Keratinocyte (primary cell): Measurements from ENCODE around the gene MFSD1. TPM values are rescaled to one million over a fixed set of nuclear protein-coding genes. Genes with fewer than 3 reads are reported as not detected.

ENCODE experiments used
- DNase-seq: peaks from one replicate; pipeline ENCODE4 v3.0.0-alpha.2; 2011; ENCODE audit warnings: low read depth, missing footprints, low spot score
- FAIRE-seq: peaks from 2 replicates; lab custom pipeline; 2011; peaks lifted over from hg19 to GRCh38; lab: Jason Lieb, UNC
- H2AFZ ChIP-seq: 2 replicates; pipeline ENCODE4 v1.6.0; 2012; ENCODE audit warnings: low read length, control low read depth, inconsistent platforms; ENCODE audit not compliant: control insufficient read depth
- H3K27ac ChIP-seq: 2 replicates; pipeline ENCODE4 v1.5.1; 2011; ENCODE audit warnings: low read length; ENCODE audit not compliant: control insufficient read depth, insufficient read depth
- H3K27me3 ChIP-seq: 3 replicates; pipeline ENCODE4 v1.6.0; 2011; ENCODE audit warnings: low read length; ENCODE audit not compliant: control insufficient read depth, insufficient read depth; ENCODE audit errors: extremely low read depth
- H3K36me3 ChIP-seq, 2 experiments: 2 replicates in 1 of 2; 3 replicates in 1 of 2; pipeline ENCODE4 v1.5.1; 2011; ENCODE audit warnings: low read length in 2 of 2, mild to moderate bottlenecking in 1 of 2; ENCODE audit not compliant: control insufficient read depth in 2 of 2, insufficient read depth in 2 of 2; ENCODE audit errors: extremely low read depth in 1 of 2
- H3K4me1 ChIP-seq: 3 replicates; pipeline ENCODE4 v1.5.1; 2011; ENCODE audit warnings: low read length; ENCODE audit not compliant: control insufficient read depth, insufficient read depth; ENCODE audit errors: extremely low read depth
- H3K4me2 ChIP-seq: 3 replicates; pipeline ENCODE4 v1.6.0; 2011; ENCODE audit warnings: low read depth, low read length; ENCODE audit not compliant: control insufficient read depth, insufficient read depth; ENCODE audit errors: extremely low read depth
- H3K4me3 ChIP-seq, 3 experiments: fragments of 200-600 bp in 1 of 3; sonication (generic) in 1 of 3; 2 replicates in 2 of 3; 3 replicates in 1 of 3; pipeline ENCODE4 v1.5.1; 2011 to 2016; ENCODE audit warnings: low read length in 3 of 3, mild to moderate bottlenecking in 3 of 3, control low read depth in 2 of 3, inconsistent platforms in 1 of 3, low read depth in 1 of 3, mixed read lengths in 1 of 3, mixed run types in 1 of 3, moderate library complexity in 1 of 3; ENCODE audit not compliant: control insufficient read depth in 2 of 3, insufficient read depth in 2 of 3; ENCODE audit errors: extremely low read depth in 1 of 3
- H3K79me2 ChIP-seq: 2 replicates; pipeline ENCODE4 v1.6.0; 2012; ENCODE audit warnings: low read length; ENCODE audit not compliant: control insufficient read depth, insufficient read depth
- H3K9ac ChIP-seq: 3 replicates; pipeline ENCODE4 v1.6.0; 2011; ENCODE audit warnings: low read length; ENCODE audit not compliant: control insufficient read depth, insufficient read depth; ENCODE audit errors: extremely low read depth
- H3K9me1 ChIP-seq: 3 replicates; pipeline ENCODE4 v1.6.0; 2011; ENCODE audit warnings: low read length; ENCODE audit not compliant: control insufficient read depth, insufficient read depth; ENCODE audit errors: extremely low read depth
- H3K9me3 ChIP-seq: 2 replicates; pipeline ENCODE4 v1.5.1; 2012; ENCODE audit warnings: low read depth, low read length; ENCODE audit not compliant: control insufficient read depth
- H4K20me1 ChIP-seq: 3 replicates; pipeline ENCODE4 v1.6.0; 2011; ENCODE audit warnings: low read length; ENCODE audit not compliant: control insufficient read depth, insufficient read depth; ENCODE audit errors: extremely low read depth
- EZH2 ChIP-seq: IDR thresholded peaks from one replicate; pipeline ENCODE4 v1.6.1; 2012; ENCODE audit warnings: inconsistent platforms, mild to moderate bottlenecking, low read length, moderate library complexity
- dilution Hi-C: fragments of 300-500 bp; cut with MboI; formaldehyde crosslinking; loops from one replicate; pipeline ENCODE4 v1.7.0; 2020; ENCODE audit warnings: low sequenced_read_pairs; ENCODE audit not compliant: extremely low pct_ligation_motif_present
- polyA plus RNA-seq, 5 experiments: library from polyadenylated mRNA; depleted of rRNA in 3 of 5; stranded (reverse) in 3 of 5; stranded (forward) in 1 of 5; unstranded in 1 of 5; fragments of >200 nt; gene quantifications; 1 replicate in 1 of 5; 2 replicates in 3 of 5; 3 replicates in 1 of 5; pipeline versions ENCODE4 v1.2.1 to v1.2.3, GENCODE V29; 2011 to 2012; ENCODE audit warnings: missing spikeins in 2 of 5, low read depth in 1 of 5, low replicate concordance in 1 of 5
- TF ChIP-seq, protein P1 (sequence below), 3 experiments: IDR thresholded peaks in 1 of 3; conservative IDR thresholded peaks in 1 of 3; optimal IDR thresholded peaks in 1 of 3; 2 replicates in 2 of 3; 3 replicates in 1 of 3; pipeline versions ENCODE3 to v1.5.1; 2011; ENCODE audit warnings: low read length in 3 of 3, mild to moderate bottlenecking in 3 of 3, moderate library complexity in 2 of 3, control low read depth in 1 of 3, inconsistent platforms in 1 of 3; ENCODE audit not compliant: insufficient read depth in 2 of 3; ENCODE audit errors: extremely low read depth in 1 of 3

Gene MFSD1
- polyA plus RNA-seq, 1 donor (not counting 4 experiments of a cell fraction or from before 2014, with no cell fraction given): 49.8 TPM

DNA sequence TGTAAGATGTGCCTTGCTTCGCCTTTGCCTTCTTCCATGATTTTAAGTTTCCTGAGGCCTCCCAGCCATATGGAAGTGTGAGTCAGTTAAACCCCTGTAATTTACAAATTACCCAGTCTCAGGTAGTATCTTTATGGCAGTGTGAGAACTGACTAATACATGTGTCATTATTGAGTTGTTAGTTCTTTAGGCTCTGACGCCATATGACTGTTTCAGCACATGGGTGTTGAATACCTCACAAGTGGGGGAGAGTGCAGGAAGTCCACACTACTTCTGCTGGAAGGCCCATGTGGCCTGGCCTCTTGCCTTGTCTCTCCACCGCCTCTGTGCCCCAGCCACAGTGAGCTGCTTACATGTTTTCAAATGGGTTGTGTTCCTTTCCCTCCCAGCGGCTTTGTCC, 28.5 kb downstream of the MFSD1 start:
- H3K36me3 ChIP-seq: peaks cover 0 to 5% of the 10 kb centered on the region in 2 experiments
- no peak overlapping the region for H3K9ac ChIP-seq
- dilution Hi-C loops: no loop called here
- H3K4me1 ChIP-seq: no peaks in the 10 kb centered on the region
- no peaks in the 10 kb centered on the region for H3K9me3 ChIP-seq
- FAIRE-seq: no peak
- H2AFZ ChIP-seq: no peak overlapping the region
- H3K9me1 ChIP-seq: no peaks in the 10 kb centered on the region
- H3K4me2 ChIP-seq: no peak overlapping the region
- no peak overlapping the region for H3K4me3 ChIP-seq
- H4K20me1 ChIP-seq: no peaks in the 10 kb centered on the region
- DNase-seq: peak; percentile 56
- no peak overlapping the region for H3K27ac ChIP-seq
- TF ChIP-seq, protein P1, sequence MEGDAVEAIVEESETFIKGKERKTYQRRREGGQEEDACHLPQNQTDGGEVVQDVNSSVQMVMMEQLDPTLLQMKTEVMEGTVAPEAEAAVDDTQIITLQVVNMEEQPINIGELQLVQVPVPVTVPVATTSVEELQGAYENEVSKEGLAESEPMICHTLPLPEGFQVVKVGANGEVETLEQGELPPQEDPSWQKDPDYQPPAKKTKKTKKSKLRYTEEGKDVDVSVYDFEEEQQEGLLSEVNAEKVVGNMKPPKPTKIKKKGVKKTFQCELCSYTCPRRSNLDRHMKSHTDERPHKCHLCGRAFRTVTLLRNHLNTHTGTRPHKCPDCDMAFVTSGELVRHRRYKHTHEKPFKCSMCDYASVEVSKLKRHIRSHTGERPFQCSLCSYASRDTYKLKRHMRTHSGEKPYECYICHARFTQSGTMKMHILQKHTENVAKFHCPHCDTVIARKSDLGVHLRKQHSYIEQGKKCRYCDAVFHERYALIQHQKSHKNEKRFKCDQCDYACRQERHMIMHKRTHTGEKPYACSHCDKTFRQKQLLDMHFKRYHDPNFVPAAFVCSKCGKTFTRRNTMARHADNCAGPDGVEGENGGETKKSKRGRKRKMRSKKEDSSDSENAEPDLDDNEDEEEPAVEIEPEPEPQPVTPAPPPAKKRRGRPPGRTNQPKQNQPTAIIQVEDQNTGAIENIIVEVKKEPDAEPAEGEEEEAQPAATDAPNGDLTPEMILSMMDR (optimal IDR thresholded peaks at IDR 0.05 in 1 of 3, IDR thresholded peaks at IDR 0.05 in 1 of 3, conservative IDR thresholded peaks at IDR 0.05 in 1 of 3; ENCODE audit: extremely low read depth in 1 of 3, insufficient read depth in 2 of 3, low read length in 3 of 3): no peak
- no peak for TF ChIP-seq EZH2
- no peaks in the 10 kb centered on the region for H3K27me3 ChIP-seq
- H3K79me2 ChIP-seq: no peaks in the 10 kb centered on the region

DNA sequence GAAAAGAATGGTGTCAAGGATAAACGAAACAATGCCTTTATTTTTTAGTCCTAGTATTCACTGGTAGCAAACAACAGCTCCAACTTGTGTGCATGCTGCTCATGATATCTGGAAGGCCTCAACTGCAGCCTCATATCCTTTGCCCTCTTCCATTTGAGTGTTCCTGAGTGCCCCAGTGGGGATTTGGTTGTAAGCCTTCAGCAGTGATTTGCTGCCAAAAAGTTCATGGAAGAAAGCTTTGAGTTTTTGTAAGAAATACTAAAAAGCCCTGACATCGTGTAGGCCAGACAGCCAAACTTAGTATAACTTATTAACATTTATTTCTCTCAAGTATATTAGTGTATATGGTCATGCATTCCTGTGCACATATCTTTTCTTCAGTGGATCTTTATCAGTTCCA, 30.0 kb downstream of the MFSD1 start:
- FAIRE-seq (no peak), DNase-seq (no peak)
- no peaks in the 10 kb centered on the region for H3K79me2 ChIP-seq
- no peaks in the 10 kb centered on the region for H3K27me3 ChIP-seq
- no peaks in the 10 kb centered on the region for H3K4me1 ChIP-seq
- no peak overlapping the region for H3K4me3 ChIP-seq
- no peak overlapping the region for H2AFZ ChIP-seq
- no peaks in the 10 kb centered on the region for H3K9me1 ChIP-seq
- no peak overlapping the region for H3K9ac ChIP-seq
- no peaks in the 10 kb centered on the region for H3K9me3 ChIP-seq
- TF ChIP-seq EZH2: no peak
- TF ChIP-seq, protein P1 (optimal IDR thresholded peaks at IDR 0.05 in 1 of 3, IDR thresholded peaks at IDR 0.05 in 1 of 3, conservative IDR thresholded peaks at IDR 0.05 in 1 of 3; ENCODE audit: extremely low read depth in 1 of 3, insufficient read depth in 2 of 3, low read length in 3 of 3): no peak
- H3K4me2 ChIP-seq: no peak overlapping the region
- dilution Hi-C loops: no loop called here
- H4K20me1 ChIP-seq: no peaks in the 10 kb centered on the region
- no peak overlapping the region for H3K27ac ChIP-seq
- H3K36me3 ChIP-seq: peaks cover 0 to 5% of the 10 kb centered on the region in 2 experiments
